Measurements from ENCODE around the gene YTHDF1.
"Not testable (repeated sequence)": the region's sequence is repeated elsewhere in the genome, so short reads cannot be mapped to it uniquely, and the experiment has no call there.

Gene YTHDF1

DNA sequence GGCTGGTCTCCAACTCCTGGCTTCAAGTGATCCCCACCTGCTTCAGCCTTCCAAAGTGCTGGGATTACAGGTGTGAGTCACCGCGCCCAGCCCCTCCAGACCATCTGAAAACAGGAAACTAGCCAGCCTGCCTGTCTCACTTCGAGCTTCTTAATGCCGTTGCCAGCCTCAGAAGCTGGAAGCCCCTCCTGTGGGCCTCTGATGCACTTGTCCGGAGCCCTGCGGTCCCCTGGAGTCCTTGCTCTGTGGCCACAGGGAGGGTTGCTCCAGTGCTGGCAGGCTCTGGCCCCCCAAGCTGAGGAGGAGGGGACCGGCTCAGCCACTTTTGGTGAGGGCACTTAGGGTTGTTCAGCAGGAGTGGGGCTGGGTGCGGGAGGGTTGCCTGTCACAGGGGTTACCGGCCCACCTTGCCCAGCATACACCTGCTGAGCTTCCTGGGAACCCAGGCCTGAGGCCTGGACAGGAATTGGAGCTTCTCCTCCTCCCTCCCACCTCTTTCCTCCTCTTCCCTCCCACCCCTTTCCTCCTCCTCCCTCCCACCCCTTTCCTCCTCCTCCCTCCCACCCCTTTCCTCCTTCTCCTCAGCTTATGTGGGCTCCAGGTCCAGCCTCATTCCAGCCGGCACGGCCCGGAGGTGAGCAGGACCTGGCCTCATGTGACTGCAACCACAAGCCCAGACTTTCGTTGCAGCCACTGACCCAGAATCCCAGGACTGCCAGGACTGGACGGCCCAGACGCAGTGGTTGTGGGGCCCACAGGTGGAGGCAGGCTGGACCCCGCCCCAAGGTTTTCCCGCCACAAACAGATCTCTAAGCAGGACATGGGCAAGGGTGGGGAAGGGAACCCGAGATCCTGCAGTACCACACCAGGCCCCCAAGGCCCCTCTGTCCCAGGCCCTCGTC lies 10.4 kb upstream of the YTHDF1 start:
- DNase-seq: no peak

DNA sequence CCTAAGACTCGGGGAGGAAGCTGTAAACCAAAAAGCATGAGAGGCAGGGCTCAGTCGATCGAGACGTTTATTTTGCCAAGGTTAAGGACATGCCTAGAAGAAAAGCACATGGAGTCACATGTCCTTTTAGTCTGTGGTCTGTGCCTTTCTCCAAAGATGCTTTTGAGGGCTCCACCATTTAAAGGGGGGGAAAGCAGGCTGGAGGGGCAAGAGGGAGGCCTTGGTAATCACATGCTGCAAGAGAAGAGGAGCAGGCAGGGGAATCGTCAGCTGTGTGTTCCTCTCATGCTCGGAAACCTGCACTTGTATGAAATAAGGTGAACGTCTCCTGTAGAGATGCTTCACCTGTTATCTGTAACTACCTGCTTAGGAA lies 9.1 kb upstream of the YTHDF1 start:
- no peak for DNase-seq

DNA sequence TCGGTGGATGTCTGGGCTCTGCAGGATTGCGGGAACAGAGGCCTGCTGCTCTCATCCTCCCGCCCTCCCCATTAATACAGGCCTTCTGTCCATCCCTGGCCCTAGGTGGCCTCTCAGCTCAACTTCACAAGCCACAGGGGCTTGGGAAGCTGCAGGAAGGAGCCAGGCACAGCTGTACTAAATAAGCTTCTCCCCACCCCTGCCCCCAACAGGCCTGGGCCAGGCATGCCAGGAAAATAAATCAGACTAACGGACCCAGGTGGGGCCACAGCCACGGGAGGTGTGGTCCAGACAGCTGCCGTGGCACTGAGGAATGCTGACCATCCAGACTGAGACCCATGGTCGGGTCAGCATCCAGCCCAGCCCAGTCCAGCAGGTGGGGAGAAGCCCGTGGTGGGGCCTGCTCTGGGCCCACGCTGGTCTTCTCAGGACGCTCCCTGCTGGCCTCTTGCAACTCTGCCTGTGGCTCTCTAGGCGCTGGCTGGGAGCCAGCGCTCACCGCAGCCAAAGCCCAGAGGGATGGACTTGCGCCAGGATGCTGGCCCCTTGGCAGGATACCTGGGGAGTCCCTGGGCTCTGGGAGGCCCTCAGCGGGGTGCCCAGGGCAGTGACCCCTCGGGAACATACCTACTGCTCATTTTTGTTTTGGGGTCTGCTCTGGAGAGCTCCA lies 8.6 kb upstream of the YTHDF1 start:
- DNase-seq: peak in 1 of 4 experiments; percentile 27

DNA sequence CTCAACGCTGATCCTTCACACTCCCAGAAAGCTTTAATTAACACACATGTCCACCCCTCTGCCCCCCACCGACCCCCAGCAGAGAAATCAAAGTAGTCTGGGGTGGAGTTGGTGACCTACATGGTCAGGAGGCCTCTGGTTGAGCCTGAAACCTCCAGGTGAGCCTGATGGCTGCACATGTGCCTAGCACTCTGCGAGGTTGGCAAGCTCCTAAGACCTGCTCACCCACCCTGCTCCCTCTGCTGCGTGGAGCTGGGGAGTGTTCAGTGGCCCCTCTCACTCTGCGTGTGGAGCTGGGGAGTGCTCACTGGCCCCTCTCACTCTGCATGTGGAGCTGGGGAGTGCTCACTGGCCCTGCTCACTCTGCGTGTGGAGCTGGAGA lies 7.9 kb upstream of the YTHDF1 start:
- DNase-seq: no peak

DNA sequence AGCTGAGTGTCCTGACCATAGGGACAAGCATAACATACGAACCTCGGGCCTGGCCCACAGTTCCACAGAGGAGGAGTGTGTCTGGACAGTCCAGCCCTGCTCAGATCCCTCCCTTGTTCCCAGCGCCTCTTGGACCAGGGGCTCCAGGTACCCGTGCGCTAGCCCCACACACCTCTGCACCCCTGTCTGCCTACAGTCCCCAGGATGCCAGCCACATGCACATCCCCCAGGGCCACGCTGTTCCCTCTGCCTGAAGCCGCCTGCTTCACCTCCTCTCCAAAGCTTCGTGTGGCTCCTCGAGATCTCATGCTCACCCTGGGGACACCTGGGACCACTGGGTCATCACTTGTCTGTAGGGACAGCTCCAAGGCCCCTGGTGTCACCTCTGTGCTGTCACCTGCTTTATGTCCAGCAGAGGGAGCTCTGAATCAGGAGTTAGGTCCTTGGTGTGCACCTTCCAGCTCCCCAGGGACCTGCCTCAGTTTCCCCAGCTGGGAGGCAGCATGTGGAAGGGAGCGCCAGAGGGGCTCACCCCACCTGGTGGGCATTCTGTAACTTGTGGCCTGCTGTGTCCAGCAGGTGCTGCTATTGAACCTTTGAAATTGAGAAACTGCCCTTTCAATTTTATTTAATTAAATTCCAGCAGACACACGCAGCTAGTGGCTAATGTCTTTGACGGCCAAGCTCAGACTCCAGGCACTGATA lies 7.3 kb upstream of the YTHDF1 start:
- peak; percentile 53 to 72 (median 62) for DNase-seq

DNA sequence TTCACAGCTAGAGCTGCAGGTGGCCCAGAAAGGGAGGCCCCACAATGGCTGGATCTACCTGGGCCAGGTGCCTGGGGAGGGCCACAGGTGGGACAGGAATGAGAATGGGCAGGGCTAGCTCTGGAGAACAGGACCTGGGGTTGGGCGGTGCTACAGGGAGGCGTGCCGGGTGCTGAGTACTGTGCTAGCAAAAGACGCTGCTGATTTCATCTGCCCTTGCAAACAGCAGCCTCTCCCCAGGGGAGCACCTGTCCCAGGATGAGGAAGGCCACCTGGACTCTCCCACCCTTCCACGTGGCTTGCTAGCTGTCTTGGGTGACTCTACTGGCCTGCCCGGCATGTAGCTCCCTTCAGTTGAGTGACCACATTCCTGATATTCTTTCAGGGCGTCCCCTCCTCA lies 6.6 kb upstream of the YTHDF1 start:
- DNase-seq: no peak

DNA sequence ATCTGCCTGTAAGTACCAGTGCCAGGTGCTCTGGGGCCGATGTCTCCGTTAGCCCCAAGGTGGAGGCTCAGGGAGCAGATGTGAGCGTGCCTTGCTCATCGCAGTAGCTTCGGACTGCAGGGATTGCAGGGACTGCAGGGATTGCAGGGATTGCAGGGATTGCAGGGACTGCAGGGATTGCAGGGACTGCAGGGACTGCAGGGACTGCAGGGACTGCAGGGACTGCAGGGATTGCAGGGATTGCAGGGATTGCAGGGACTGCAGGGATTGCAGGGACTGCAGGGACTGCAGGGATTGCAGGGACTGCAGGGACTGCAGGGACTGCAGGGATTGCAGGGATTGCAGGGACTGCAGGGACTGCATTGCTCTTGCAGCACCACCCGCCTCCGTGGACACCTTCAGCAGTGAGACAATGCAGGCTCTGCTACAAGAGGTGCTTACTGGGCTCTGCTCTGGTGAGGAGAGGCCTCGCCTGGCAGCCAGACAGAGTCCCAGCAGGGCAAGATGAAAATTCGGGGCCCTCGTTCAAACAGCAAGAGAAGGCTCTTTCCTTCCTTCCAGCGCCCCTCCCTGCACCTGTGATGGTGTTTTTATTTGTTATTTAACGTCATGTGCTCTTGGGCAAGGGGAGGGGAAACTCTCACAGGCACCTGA lies 5.6 kb upstream of the YTHDF1 start:
- DNase-seq: not testable (repeated sequence)

DNA sequence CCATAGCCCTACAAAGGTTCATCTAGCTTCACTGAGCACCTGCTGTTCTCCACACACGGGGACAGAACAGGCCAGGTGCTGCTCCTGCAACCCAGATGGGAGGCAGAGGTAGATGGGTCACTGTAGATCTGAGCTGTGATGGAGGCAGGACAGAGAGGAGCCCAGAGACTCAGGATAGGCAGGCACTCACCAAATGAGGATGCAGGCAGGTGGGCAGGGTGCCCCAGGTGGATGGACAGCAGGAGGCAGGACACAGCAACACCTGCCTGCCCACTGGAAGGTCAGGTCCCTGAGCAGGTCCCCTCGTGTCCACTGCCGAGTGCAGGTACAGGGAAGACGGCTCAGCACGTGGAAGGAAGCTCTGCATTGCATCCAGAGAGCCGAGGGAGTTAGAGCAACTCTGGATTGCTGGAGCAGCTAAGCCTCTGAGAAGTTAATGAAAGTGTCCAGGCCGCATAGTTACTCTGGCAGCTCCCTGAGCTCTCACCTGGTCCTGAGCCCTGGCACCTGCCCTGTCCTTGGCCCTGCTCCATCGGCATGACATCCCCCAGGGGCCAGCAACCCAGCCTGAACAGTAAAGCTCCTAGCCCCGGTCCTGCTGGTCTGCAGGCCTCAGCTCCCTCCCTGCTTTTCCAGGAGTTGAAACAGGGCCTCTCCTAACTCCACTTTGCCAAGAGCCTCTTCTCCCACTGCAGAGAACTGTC lies 4.9 kb upstream of the YTHDF1 start:
- no peak for DNase-seq

DNA sequence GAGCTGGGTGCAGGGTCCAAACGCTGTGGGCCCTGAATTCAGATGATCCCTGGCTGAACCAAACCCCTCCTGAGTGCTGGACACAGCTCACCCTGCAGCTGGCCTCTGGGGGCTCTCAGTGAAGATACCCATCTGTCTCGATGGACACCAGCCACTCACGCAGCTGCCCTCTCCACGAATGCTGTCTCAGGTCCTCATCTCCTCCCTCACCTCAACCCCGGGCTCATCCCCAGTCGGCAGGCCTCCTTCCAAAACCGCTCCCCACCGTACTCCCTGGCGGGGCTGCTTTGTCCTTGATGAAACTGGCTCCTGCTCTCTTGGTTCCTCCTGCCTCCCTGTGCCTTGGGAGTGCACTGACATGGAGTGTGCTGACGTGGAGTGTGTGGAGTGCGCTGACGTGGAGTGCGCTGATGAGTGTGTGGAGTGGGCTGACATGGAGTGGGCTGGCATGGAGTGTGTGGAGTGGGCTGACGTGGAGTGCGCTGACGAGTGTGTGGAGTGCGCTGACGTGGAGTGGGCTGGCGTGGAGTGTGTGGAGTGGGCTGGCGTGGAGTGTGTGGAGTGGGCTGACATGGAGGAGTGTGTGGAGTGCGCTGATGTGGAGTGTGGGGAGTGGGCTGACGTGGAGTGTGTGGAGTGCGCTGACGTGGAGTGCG lies 4.1 kb upstream of the YTHDF1 start:
- DNase-seq: no peak

DNA sequence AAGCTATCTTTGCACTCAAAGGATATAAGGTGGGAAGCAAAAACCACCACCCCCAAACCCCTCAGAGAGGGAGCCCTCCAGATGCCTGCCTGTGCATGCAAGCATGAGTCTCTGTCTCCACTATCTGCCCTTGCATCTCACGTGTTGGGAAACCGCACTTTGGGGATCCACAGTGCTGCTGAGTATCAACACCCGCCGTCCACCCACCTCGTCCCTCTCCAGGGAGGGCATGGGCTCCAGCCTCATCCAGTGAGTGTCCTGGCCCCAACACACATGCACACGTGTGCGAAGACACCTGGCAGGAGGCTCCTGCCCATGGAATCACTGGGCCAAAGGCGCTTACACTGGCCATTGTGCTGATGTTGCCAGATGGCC lies 3.5 kb upstream of the YTHDF1 start:
- DNase-seq: no peak

DNA sequence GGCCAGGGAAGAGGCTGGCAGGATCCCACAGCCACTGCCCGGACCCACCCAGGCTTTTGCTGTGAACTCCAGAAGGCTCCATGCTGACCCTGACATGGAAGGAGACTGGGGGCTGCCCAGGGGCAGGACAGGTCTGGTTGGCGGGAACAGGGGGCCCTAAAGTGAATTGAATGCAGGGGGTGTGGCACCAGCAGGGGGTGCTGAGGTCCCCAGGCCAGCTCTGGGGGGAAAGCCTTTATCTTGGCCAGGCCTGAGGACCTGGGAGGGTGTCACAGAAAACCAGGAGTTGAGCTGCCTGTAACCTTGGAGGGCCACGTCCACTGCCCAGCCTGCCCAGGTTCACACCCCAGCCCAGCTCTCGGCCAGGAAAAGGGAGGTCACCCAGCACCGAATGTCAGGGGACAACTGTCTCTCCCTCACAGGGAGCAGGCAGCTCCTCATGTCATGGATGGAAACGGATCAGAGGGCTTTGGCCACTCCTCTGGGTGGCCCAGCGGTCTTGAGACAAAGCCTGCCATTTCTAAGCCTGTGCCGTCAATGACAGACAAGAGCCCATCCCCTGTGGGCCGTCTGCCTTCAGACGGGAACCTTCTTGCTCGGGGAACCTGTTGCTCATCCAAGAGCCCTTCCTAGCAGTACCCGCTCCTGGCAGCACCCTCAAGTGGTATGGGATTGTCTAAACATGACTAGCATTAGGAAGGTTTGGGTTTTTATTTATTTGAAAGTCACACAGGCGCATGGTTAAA lies 2.9 kb upstream of the YTHDF1 start:
- DNase-seq: no peak

DNA sequence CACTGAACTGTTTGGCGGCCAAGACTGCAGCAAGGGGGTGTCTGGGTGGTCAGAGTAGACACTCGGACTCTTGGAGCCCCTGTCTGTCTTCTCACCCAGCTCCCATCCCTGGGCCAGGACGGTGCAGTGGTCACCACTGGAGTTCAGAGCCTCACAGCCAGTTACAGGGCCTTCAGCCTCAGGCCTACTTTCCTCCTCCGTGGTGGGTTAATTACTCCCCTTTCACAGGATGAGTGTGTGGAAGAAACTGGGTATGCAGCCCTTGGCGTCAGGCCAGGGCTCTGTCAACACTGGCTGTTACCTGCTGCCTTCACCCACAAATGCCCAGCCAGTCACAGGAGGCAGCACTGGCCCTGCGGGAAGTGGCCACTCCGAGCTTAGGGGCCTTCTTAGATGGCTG lies 1.8 kb upstream of the YTHDF1 start:
- DNase-seq: no peak

DNA sequence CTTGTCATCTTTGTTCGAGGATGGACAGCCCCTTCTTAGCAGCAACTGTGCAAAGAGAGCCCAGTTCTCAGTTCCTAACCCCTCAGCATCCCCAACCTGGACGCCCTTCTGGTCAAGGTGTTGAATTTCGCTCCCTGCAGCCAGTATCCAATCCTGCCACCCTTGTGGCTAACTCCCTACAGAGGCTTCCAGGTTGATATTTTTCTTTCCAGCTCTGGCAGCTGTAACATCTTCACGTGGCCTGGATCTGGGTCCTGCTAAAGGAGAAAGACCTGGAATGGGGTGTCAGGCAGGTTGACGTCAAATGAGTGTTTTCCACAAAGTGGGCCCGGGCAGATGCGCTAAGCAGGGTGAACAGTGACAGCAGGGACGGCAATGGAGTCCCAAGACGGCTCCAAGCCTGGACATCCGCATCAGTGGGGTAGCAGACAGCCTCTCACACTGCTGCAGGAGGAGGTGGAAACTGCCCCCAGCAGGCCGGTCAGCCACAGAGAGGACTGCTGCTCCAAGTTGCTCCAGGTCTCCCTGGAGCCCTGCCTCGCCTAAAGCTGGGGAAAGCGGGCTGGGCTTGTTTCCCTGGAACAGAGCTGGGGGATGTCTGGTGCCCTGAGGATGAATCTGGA lies 1.0 kb upstream of the YTHDF1 start:
- DNase-seq: no peak

DNA sequence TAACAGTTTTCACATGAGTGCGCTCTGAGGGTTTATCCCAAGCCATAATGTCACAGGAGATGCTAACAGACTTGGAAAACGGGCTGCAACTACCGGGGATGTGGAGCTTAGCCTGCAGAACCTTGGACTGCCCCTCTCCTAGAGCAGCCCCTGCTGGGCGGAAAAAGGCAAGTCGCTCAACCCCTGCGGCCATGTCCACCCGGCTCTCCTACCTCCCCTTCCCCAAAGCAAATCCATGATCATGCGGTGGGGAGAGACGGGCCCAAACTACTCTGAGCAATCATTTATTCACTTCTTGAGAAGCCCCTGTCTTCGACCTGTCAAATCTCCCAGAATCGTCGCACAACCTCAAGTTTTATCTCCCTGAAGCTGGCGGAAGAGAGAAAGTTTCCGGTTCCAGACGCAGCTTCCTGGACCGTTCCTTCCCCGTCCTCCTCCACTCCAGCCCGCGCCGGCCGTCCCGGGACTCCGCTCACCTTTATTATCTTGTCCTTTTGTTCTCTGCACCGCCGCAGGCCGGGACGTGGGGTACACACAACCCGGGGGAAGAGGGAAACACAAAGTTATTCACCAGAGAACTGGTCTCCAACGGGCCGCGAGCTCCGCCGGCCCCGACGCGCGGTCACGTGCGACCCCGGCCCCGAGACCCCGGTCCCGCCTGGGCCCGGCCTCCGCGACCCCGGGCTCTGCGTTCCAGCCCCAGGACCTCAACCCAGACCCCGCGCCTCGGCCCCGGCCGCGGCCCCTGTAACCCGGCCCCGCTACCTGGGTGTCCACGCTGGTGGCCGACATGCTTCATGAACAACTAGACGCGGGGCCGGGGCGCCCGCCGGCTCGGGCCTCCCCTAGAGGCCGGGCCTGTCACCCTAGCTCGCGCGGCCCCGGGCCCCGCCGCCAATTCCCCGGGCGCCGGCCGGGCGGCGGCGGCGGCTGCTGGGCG lies 560 bp downstream of the YTHDF1 start:
- peak; percentile 34 to 68 (median 57) for DNase-seq

DNA sequence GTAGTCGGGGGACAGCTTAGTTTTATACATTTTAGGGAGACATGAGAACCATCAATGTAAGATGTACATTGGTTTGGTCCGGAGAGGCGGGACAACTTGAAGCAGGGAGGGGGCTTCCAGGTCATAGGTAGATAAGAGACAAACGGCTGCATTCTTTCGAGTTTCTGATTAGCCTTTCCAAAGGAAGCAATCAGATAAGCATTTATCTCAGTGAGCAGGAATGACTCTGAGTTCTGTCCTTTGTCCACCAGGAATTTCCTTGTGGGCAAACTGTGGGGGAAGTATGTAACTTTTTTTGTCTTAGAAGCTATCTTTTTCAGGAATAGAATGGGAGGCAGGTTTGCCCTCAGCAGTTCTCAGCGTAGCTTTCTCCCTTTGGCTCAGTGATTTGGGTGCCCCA lies 1.4 kb downstream of the YTHDF1 start:
- no peak for DNase-seq

DNA sequence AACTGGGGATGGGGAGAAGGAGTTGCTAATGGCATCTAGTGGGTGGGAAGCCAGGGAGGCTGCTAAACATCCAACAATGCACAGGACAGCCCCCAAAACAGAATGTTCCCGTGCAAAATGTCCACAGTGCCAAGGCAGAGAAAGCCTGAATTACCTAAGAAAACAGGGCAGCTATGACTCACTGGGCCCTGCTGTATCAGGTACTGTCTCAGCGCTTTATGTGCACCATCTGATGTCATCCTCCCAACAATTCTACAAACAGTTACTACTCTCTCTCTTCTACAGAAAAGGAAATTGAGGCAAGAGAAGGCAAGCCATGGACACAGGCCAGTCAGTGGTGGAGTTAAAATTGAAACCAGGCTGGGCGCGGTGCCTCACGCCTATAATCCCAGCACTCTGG lies 3.1 kb downstream of the YTHDF1 start:
- DNase-seq: no peak

DNA sequence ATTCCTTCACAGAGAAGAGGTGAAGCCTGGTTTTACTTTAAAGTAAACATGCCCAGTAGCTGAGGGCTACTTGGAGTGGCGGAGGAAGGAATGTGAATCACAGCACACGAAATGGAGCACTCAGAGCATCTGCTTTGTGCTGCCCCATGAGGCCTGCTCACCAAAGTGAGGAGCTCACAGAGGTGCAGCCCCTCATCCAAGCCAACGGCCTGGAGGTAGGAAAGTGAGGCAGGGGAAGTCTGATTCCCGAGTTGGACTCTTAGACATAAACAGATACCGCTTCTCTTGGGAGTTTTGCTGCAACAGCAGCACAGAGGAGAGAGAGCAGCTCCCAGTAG lies 3.6 kb downstream of the YTHDF1 start:
- no peak for DNase-seq

DNA sequence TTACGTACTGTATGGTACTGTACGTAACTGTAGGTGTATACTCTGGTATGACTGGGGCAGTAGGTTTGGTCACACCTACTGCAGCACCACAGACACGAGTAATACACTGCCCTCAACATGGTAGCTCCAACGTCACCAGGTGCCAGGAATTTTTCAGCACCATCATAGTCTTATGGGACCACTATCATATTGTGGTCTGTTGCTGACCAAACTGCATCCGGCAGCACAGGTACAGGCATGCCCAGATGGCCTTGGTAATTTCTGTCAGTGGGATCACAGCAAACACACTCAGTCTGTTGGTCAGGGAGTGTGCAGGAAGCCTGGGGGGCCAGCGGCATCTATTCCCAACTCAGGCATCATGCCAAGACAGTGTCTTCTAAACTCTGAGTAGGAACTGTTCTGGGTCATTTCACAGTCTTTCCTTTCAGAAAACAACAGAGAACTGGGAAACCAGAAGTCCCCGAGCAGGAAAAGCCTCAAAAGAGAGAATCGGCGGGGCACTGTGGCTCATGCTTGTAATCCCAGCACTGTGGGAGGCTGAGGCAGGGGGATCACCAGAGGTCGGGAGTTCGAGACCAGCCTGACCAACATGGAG lies 5.8 kb downstream of the YTHDF1 start:
- DNase-seq: no peak

DNA sequence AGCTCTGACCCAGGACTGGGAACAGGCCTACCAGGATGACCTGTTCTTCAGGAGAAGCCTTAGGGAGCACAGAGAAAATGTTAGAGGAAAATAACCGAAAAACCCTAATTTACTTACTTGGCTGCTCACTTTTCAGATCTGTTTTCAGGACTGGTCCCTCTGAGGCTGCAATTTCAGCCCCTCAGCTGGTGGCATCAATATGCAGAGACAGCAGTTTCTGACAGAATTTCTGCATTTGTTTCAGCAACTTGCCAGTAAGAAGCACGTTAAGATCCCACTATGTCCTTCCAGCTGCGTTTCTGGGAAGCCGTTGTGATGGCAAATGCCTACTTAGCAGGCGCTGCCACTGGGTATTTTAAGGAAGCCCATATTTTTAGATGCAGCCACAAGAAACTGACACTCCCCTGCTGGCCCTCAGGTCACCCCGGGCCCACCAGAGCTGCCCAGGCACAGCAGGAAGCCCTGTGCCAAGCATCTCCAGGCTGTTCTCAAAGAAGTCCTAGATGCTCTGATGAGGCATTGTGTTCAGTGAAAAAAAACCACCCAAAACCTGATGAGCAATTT lies 7.5 kb downstream of the YTHDF1 start:
- no peak for DNase-seq

All from suppressor macrophage (primary cell).